Cardiac fibroblast (primary cell): ENCODE data around the gene DPH6.

Experiments
- DNase-seq, 2 donors: peaks; one replicate each; pipeline versions ENCODE4 v3.0.0 to v3.0.0-alpha.2; 2010; ENCODE audit warnings: low read depth in 2 of 2
- H3K4me3 ChIP-seq, 2 donors: replicated peaks in 1 of 2; 1 replicate in 1 of 2; 2 replicates in 1 of 2; pipeline ENCODE4 v1.5.1; 2011; ENCODE audit warnings: low read depth in 2 of 2, low read length in 2 of 2, mild to moderate bottlenecking in 2 of 2, moderate library complexity in 1 of 2
- TF ChIP-seq, protein P1 (sequence below): IDR thresholded peaks from one replicate; pipeline ENCODE4 v1.5.1; 2011; ENCODE audit warnings: low read depth, mild to moderate bottlenecking, low read length, inconsistent platforms

The DPH6 gene

DNA sequence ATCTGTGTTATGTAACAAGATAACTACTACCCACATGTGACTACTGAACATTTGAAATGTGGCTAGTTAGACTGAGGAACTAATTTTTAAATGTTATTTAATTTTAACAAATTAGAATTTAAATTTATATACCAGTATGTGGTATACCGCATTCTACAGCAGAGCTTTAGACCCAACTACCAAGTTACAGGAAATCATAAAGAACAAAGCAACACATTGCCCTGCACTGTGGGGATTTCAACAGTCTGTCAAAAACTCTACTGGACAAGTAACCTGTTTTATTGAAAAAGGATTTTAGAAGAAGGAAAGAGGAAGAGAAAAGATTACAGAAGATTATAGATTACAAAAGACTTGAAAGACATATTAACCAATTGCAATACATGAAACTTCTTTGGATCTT is 64.9 kb downstream of the DPH6 start:
- no peak overlapping the region for H3K4me3 ChIP-seq
- TF ChIP-seq, protein P1, sequence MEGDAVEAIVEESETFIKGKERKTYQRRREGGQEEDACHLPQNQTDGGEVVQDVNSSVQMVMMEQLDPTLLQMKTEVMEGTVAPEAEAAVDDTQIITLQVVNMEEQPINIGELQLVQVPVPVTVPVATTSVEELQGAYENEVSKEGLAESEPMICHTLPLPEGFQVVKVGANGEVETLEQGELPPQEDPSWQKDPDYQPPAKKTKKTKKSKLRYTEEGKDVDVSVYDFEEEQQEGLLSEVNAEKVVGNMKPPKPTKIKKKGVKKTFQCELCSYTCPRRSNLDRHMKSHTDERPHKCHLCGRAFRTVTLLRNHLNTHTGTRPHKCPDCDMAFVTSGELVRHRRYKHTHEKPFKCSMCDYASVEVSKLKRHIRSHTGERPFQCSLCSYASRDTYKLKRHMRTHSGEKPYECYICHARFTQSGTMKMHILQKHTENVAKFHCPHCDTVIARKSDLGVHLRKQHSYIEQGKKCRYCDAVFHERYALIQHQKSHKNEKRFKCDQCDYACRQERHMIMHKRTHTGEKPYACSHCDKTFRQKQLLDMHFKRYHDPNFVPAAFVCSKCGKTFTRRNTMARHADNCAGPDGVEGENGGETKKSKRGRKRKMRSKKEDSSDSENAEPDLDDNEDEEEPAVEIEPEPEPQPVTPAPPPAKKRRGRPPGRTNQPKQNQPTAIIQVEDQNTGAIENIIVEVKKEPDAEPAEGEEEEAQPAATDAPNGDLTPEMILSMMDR: no peak
- DNase-seq: no peak

DNA sequence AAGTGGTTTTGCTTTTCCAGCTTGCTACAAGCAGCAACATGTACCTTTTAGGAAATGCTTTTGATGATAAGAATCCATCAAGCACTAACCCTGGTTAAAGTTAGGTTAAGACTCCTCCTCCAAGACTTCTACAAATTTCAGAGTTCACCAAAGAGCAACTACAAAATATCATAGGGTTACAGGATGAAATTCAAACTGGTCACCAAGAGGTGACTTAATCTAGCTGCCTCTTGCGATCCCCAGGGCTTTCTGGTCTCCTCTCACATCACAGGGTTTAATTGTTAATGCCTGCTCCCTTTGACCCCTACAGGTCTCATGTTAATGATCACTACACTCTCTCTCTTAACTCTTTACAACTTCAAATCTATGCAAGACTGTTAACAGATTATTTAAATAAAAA is 66.5 kb downstream of the DPH6 start:
- TF ChIP-seq, protein P1: no peak
- DNase-seq: no peak
- H3K4me3 ChIP-seq: no peak overlapping the region

DNA sequence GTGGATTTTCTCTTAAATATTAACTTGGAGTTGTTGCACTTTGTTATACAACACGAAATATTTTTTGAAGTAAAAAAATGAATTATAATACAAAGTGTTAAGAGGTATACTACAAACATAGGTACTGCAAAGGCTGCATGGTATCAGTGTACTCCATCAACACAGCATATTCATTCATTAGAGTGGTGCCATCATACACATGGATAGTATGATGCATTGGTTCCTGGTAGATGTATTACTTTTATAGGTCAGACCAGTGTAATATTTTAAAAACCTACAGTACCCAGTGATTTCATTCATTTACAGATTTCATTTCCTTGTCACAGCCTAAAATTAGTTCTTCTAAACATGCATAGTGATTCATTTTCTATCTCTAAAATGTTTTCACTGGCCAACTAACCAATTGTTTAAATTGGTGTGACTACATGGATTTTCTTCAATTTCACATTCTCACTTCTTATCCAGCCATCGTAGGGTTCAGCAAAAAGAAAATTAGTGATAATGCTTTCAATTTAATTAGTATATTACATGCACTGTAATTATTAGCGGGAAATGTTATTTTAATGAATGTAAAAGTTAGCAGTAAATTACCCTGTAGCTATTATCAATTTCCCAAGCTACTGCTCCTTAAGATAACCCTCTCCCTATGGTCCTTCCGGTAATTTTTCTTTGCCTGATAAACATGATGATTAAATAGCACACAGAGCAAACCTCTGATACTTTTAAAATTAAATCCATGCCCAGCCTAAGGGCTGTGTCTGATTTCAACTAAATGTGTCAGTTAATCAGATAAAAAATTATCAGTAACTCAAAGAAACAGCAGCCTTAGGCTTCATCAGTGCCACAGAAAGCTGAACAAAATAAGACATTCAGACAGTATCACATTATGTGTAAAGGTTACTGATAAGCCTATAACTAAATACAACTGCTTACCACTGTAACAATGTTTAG is 68.4 kb downstream of the DPH6 start:
- no peak overlapping the region for H3K4me3 ChIP-seq
- no peak for DNase-seq
- TF ChIP-seq, protein P1: no peak

DNA sequence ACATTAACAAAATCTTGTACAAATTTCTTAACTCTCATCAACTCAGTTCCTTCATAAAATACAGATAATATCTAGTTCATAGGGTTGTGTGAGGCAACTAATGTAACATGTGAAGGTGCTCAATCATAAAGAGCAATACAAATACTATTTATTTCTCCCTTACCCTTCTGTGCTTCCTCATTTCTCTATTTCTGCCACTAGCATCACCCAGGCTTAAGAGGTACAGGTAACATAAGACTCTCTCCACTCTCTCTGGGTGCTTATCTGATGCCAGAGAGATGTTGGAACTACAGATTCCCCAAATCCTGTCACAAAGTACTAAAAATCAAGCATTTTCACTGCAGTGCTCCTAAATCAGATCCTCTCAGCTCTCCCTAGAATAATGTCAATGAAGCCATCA is 74.9 kb downstream of the DPH6 start:
- TF ChIP-seq, protein P1: no peak
- DNase-seq: no peak
- H3K4me3 ChIP-seq: no peak overlapping the region

DNA sequence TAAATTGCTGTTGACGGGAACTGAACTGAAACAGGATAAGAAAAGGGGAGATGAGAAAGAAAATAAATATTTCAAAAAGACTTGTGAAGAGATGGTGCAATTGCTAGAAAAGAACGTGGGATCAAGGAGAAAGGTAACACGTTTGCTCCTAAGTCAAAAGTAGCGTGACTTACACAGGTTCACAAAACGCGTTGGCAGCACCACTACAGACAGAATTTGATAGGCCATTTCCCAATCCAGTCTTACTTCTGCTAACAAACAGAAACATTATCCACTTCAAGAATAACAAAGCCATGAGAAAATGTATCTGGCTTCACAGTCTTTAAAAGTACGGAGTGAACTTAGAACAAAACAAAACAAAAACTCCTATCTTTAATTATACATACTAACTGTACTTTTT is 75.5 kb downstream of the DPH6 start:
- no peak overlapping the region for H3K4me3 ChIP-seq
- no peak for DNase-seq
- TF ChIP-seq, protein P1: no peak

DNA sequence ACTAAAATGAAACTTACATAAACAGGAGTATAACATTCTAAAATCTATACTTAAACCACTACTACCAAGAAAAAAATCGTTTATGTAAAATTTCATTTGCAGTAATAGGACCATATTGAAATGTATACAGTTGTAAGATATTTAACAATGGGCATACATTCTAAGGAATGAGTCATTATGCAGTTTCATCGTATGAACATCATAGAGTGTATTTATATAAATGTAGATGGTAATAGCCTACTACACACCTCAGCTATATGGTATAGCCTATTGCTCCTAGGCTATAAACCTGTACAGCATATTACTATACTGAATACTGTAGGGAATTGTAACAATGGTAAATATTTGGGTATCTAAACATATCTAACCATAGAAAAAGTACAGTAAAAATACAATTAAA is 79.5 kb downstream of the DPH6 start:
- TF ChIP-seq, protein P1: no peak
- DNase-seq: no peak
- H3K4me3 ChIP-seq: no peak overlapping the region
